T-cell (primary cell): ENCODE data around the gene PPP1R12A. TPM values are rescaled to one million over a fixed set of nuclear protein-coding genes. Genes with fewer than 3 reads are reported as not detected.
A peak's percentile ranks its signal among the peaks of the same experiment; 100 is the strongest.

Experiments used
- ATAC-seq, 4 experiments: fragments of 200-7000 bp in 3 of 4; fragments of 150-1000 bp in 1 of 4; cut with Tn5 transposase; replicated peaks in 1 of 4; 1 replicate in 3 of 4; 2 replicates in 1 of 4; pipeline ENCODE4 v1.10.0; 2021; ENCODE audit warnings: moderate library complexity in 3 of 4, mild to moderate bottlenecking in 2 of 4, moderate number of reproducible peaks in 1 of 4
- CTCF ChIA-PET, 2 donors: fragments of 300-600 bp; sonication (Branson Sonifier 250); formaldehyde crosslinking; loops; one replicate each; lab custom pipeline; 2022; ENCODE audit warnings: antibody characterized with exemption in 2 of 2; lab: Charles Lee
- POLR2A ChIA-PET, 2 donors: fragments of 300-600 bp; sonication (Branson Sonifier 250); formaldehyde crosslinking; loops; one replicate each; lab custom pipeline; 2022; ENCODE audit warnings: antibody characterized with exemption in 2 of 2; lab: Charles Lee
- DNase-seq, 35 experiments: peaks; one replicate each; pipeline versions ENCODE4 v3.0.0 to v3.0.0-alpha.2; 2013 to 2023
- H3K27ac ChIP-seq: one replicate; pipeline ENCODE4 v1.5.1; 2013; ENCODE audit warnings: low read length
- H3K27me3 ChIP-seq, 2 experiments: replicated peaks in 1 of 2; 1 replicate in 1 of 2; 2 replicates in 1 of 2; pipeline versions ENCODE4 v1.6.1 to v1.7.0; 2013; ENCODE audit warnings: low read length in 1 of 2, mixed read lengths in 1 of 2; ENCODE audit not compliant: control insufficient read depth in 2 of 2, insufficient read depth in 2 of 2; ENCODE audit errors: extremely low read depth in 1 of 2
- H3K36me3 ChIP-seq, 2 donors: 1 replicate in 1 of 2; 2 replicates in 1 of 2; pipeline versions ENCODE4 v1.6.1 to v1.7.0; 2013; ENCODE audit warnings: low read length in 1 of 2; ENCODE audit not compliant: control insufficient read depth in 2 of 2, insufficient read depth in 1 of 2; ENCODE audit errors: extremely low read depth in 1 of 2
- H3K4me1 ChIP-seq, 2 experiments: 1 replicate in 1 of 2; 2 replicates in 1 of 2; pipeline versions ENCODE4 v1.6.1 to v1.7.0; 2013; ENCODE audit warnings: low read length in 2 of 2, mixed read lengths in 1 of 2; ENCODE audit not compliant: insufficient read depth in 2 of 2, control insufficient read depth in 1 of 2; ENCODE audit errors: extremely low read depth in 1 of 2
- H3K4me3 ChIP-seq, 2 donors: 1 replicate in 1 of 2; 2 replicates in 1 of 2; pipeline versions ENCODE4 v1.5.1 to v1.7.0; 2013; ENCODE audit warnings: mild to moderate bottlenecking in 2 of 2, low read length in 1 of 2, moderate library complexity in 1 of 2; ENCODE audit not compliant: control insufficient read depth in 1 of 2; ENCODE audit errors: extremely low read depth in 1 of 2
- H3K9me3 ChIP-seq: 2 replicates; pipeline ENCODE4 v1.7.0; 2013
- H3K27ac Mint-ChIP-seq, 2 donors: one replicate each; pipeline ENCODE4 v1.8.0; 2020 to 2021; ENCODE audit warnings: mild to moderate bottlenecking in 2 of 2, mixed read lengths in 2 of 2
- H3K27me3 Mint-ChIP-seq, 2 donors: one replicate each; pipeline ENCODE4 v1.8.0; 2021 to 2022; ENCODE audit warnings: mixed read lengths in 2 of 2
- H3K36me3 Mint-ChIP-seq: one replicate; pipeline ENCODE4 v1.8.0; 2021; ENCODE audit warnings: mixed read lengths
- H3K4me1 Mint-ChIP-seq, 3 donors: one replicate each; pipeline ENCODE4 v1.8.0; 2020 to 2022; ENCODE audit warnings: mixed read lengths in 3 of 3, mild to moderate bottlenecking in 1 of 3
- H3K4me3 Mint-ChIP-seq, 3 donors: one replicate each; pipeline ENCODE4 v1.8.0; 2020 to 2022; ENCODE audit warnings: mild to moderate bottlenecking in 3 of 3, mixed read lengths in 3 of 3, moderate library complexity in 3 of 3
- H3K9me3 Mint-ChIP-seq, 3 donors: one replicate each; pipeline ENCODE4 v1.8.0; 2020 to 2022; ENCODE audit warnings: mixed read lengths in 3 of 3
- WGBS: methylation state at CpG from one replicate; pipeline ENCODE4 v1.1.5; 2013; ENCODE audit warnings: missing lambda C conversion rate; ENCODE audit not compliant: insufficient coverage; 5-methylcytosine and 5-hydroxymethylcytosine counted together
- total RNA-seq, 35 experiments: library from RNA in 6 of 35; stranded (reverse) in 6 of 35; fragments of 120-200 nt in 1 of 35; gene quantifications; one replicate each; pipeline versions ENCODE4 v1.2.1 to v1.2.4 and lab custom pipeline; 2013 to 2026

Gene PPP1R12A
- total RNA-seq, 5 donors from 2014 or later (not counting 1 experiment from before 2014, with no cell fraction given): 84.8 to 109 (median 89.5) TPM

DNA sequence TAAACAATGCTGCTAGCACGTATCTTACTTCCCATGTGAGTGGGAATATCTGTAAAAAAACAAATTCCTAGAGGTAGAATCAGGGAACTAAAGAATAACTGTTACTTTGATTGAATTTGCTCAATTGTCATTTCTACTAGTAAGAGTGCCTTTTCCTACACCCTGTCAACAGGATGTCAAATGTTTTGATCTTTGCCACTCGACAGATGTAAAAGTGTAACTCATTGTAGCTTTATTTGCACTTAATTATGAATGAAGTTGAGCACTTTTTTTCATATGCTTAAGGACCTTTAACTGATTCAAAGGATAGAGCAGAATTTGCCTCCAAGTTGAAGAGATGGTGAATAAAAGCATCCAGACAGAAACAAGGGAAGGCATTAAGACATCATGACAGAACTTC lies 104.5 kb downstream of the PPP1R12A start:
- DNase-seq (peak in 1 of 35 experiments; percentile 6), ATAC-seq (peak in 3 of 4 experiments; percentile 47 to 60 (median 52))
- ChIA-PET CTCF (no interaction called here), POLR2A (no interaction called here)
- Histone ChIP-seq H3K9me3 (no peaks in the 10 kb centered on the region), H3K4me3 (no peak overlapping the region), H3K36me3 (peaks cover 0 to 23% of the 10 kb centered on the region in 2 donors), H3K27me3 (no peaks in the 10 kb centered on the region), H3K27ac (no peak overlapping the region), H3K4me1 (peaks cover 5 to 14% of the 10 kb centered on the region in 2 experiments)
- peak overlapping the region; percentile 17 to 57 for H3K27ac Mint-ChIP-seq
- H3K27me3 Mint-ChIP-seq: no peaks in the 10 kb centered on the region
- peaks cover 63 to 73% (median 73%) of the 10 kb centered on the region in 3 donors for H3K4me1 Mint-ChIP-seq
- H3K9me3 Mint-ChIP-seq: no peaks in the 10 kb centered on the region
- WGBS: 17% methylated on average over 1 of the region's 2 CpGs
- H3K36me3 Mint-ChIP-seq: peaks cover 42% of the 10 kb centered on the region
- H3K4me3 Mint-ChIP-seq: no peak overlapping the region

DNA sequence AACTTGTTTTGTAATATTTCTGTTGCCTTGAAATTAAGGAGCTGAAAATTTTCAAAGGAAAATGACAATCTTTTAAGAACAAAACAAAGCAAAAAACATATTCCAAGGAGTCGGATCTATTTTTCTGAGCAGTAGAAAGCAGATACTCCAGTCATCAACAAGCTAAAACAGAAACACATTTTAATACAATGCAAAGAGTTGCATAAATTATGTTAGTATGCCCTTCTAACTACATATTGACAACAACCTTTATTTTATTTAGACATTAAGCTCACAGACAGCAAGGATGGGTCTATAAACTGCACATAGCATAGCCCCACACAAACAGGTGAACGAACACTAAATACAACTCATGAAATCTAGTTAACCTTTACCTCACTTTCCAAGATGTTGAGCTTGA lies 106.0 kb downstream of the PPP1R12A start:
- H3K27me3 Mint-ChIP-seq: no peaks in the 10 kb centered on the region
- Histone ChIP-seq H3K4me3 (no peak overlapping the region), H3K9me3 (no peaks in the 10 kb centered on the region), H3K36me3 (peaks cover 0 to 23% of the 10 kb centered on the region in 2 donors), H3K27me3 (no peaks in the 10 kb centered on the region), H3K27ac (no peak overlapping the region), H3K4me1 (peaks cover 5 to 14% of the 10 kb centered on the region in 2 experiments)
- no peak for DNase-seq
- CTCF ChIA-PET: interaction anchor here in 1 of 2 donors (1.2 kb wide), 1 partner anchor 10 kb away, joined by 3 read pairs; no protein-coding TSS in a partner anchor
- POLR2A ChIA-PET: no interaction called here
- H3K27ac Mint-ChIP-seq: no peak overlapping the region
- H3K9me3 Mint-ChIP-seq: no peaks in the 10 kb centered on the region
- no peak for ATAC-seq
- H3K36me3 Mint-ChIP-seq: peaks cover 41% of the 10 kb centered on the region
- no peak overlapping the region for H3K4me3 Mint-ChIP-seq
- peaks cover 57 to 63% (median 62%) of the 10 kb centered on the region in 3 donors for H3K4me1 Mint-ChIP-seq
- WGBS: 100% methylated on average over 1 of the region's 2 CpGs

DNA sequence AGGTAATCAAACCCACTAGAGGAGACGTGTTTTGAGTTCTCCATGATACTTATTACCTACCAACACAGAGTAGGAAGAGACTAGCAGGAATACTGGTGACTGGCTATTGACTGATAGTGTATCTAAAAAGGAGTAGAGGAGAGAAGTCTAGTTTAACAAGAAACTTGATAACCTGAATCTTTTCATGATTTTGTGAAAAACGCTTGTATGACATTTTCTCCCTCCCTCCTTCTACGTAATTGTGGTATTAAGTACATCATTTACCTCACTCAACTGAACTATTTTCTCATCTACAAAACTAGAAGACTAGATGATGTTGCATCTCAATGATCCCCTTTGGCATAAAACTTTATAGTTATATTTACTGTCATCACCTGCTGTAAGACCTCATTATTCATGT lies 107.4 kb downstream of the PPP1R12A start:
- H3K4me1 Mint-ChIP-seq: peaks cover 42 to 53% (median 51%) of the 10 kb centered on the region in 3 donors
- POLR2A ChIA-PET: no interaction called here
- WGBS: no CpG with 5 or more reads among the region's 3 CpGs
- no peaks in the 10 kb centered on the region for H3K27me3 ChIP-seq
- H3K9me3 Mint-ChIP-seq: no peaks in the 10 kb centered on the region
- CTCF ChIA-PET: no interaction called here
- peaks cover 0 to 23% of the 10 kb centered on the region in 2 donors for H3K36me3 ChIP-seq
- no peak overlapping the region for H3K4me3 ChIP-seq
- H3K4me3 Mint-ChIP-seq: no peak overlapping the region
- no peak overlapping the region for H3K27ac ChIP-seq
- no peaks in the 10 kb centered on the region for H3K9me3 ChIP-seq
- H3K4me1 ChIP-seq: peaks cover 3 to 14% of the 10 kb centered on the region in 2 experiments
- peaks cover 34% of the 10 kb centered on the region for H3K36me3 Mint-ChIP-seq
- ATAC-seq: no peak
- no peaks in the 10 kb centered on the region for H3K27me3 Mint-ChIP-seq
- no peak overlapping the region for H3K27ac Mint-ChIP-seq
- no peak for DNase-seq

DNA sequence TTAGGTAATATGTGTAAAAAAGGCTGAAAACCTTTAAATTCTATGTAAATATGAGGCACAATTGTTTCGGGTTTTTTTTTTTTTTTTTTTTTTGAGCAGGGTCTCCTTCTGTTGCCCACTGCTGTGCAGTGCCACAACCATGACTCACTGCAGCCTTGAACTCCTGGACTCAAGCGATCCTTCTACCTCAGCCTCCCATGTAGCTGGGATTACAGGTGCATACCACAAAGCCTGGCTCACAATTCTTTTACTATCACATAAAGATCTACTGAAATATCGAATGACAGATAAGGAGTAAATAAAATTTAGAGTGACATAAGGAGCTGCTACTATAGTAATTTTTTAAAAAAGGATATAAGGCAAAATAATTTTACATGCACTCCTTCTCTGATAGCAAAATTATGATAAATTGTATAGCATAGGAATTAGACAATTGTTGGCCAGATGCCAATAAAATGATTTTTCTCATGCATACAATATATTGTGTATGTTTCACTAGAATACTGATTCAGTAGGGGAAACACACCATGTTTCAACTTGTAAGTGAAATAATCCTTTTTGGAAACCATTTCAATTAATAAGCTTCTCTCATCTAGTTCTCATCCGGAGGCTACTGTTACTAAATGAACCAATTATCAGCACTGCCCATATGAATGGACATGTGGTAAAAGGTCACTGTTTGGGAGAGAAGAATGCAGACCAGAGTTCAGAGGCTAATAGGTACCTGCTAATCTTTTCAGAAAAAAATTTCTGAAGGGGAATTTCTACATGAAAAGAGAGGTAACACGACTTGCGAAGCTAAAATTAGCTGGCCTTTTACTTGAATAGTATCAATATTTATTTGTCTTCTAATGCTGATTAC lies 108.4 kb downstream of the PPP1R12A start:
- ChIA-PET POLR2A (interaction anchor here in 1 of 2 donors (0.6 kb wide), 2 partner anchors 58 to 291 kb away, joined by 3 read pairs; no protein-coding TSS in a partner anchor), CTCF (interaction anchor here in 1 of 2 donors (0.7 kb wide), 1 partner anchor 932 kb away, joined by 5 read pairs; no protein-coding TSS in a partner anchor)
- Mint-ChIP-seq H3K9me3 (no peaks in the 10 kb centered on the region), H3K27me3 (no peaks in the 10 kb centered on the region), H3K4me3 (no peak overlapping the region), H3K36me3 (peaks cover 34% of the 10 kb centered on the region), H3K27ac (no peak overlapping the region), H3K4me1 (peaks cover 41 to 45% (median 42%) of the 10 kb centered on the region in 3 donors)
- Histone ChIP-seq H3K27me3 (no peaks in the 10 kb centered on the region), H3K9me3 (no peaks in the 10 kb centered on the region), H3K36me3 (peaks cover 0 to 20% of the 10 kb centered on the region in 2 donors), H3K27ac (no peak overlapping the region), H3K4me1 (peaks cover 3 to 12% of the 10 kb centered on the region in 2 experiments), H3K4me3 (no peak overlapping the region)
- ATAC-seq (no peak), DNase-seq (no peak)
- WGBS: no CpG with 5 or more reads among the region's 6 CpGs

DNA sequence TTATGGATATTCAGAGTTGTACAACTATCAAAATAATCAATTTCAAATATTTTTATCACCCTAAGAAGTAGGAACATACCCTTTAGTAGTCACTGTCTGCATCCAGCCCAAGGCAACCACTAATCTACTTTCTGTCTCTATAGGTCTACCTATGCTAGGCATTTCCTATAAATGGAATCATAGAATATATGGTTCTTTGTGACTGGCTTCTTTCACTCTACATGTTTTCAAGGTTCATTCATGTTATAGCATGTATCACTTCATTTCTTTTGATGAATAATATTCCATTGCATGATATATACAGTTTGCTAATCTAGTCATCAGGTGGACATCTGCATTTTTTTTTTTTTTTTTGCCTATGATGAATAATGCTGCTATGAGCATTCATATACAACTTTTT lies 112.4 kb downstream of the PPP1R12A start:
- H3K4me1 Mint-ChIP-seq: peaks cover 15 to 29% (median 20%) of the 10 kb centered on the region in 3 donors
- CTCF ChIA-PET: interaction anchor here in 1 of 2 donors (1.1 kb wide), 1 partner anchor 11 kb away, joined by 5 read pairs; no protein-coding TSS in a partner anchor
- no peak overlapping the region for H3K4me3 Mint-ChIP-seq
- peaks cover 33% of the 10 kb centered on the region for H3K36me3 Mint-ChIP-seq
- no peaks in the 10 kb centered on the region for H3K9me3 ChIP-seq
- no peaks in the 10 kb centered on the region for H3K9me3 Mint-ChIP-seq
- no peaks in the 10 kb centered on the region for H3K27me3 ChIP-seq
- POLR2A ChIA-PET: interaction anchor here in 1 of 2 donors (0.7 kb wide), 1 partner anchor 10 kb away, joined by 12 read pairs; no protein-coding TSS in a partner anchor
- H3K36me3 ChIP-seq: peaks cover 0 to 34% of the 10 kb centered on the region in 2 donors
- H3K27ac ChIP-seq: no peak overlapping the region
- ATAC-seq: no peak
- no peak overlapping the region for H3K27ac Mint-ChIP-seq
- no peak for DNase-seq
- no peaks in the 10 kb centered on the region for H3K4me1 ChIP-seq
- H3K4me3 ChIP-seq: no peak overlapping the region
- H3K27me3 Mint-ChIP-seq: no peaks in the 10 kb centered on the region

DNA sequence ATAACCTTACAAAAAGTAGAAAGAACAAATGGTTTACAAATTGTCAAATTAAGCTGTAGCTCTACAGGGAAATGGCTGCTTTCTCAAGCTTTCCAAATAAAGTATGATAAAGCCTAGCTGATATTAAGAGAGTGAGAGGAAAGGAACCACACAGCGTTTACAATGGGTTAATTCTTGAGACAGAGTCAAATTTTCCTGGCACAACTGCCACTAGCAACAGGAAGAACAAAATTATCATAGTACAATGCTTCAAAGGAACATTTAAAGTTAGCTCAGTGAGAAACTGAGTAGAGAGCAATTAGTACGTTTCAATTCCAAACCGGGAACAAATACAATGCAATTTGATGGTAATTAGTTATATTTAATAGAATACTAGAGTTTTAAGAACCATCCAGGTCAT lies 116.0 kb downstream of the PPP1R12A start:
- CTCF ChIA-PET: interaction anchor here in 1 of 2 donors (1.5 kb wide), 1 partner anchor 10 kb away, joined by 3 read pairs; no protein-coding TSS in a partner anchor
- Mint-ChIP-seq H3K4me3 (no peak overlapping the region), H3K9me3 (no peaks in the 10 kb centered on the region), H3K36me3 (peaks cover 45% of the 10 kb centered on the region), H3K4me1 (peaks cover 6 to 17% (median 14%) of the 10 kb centered on the region in 3 donors), H3K27me3 (no peaks in the 10 kb centered on the region), H3K27ac (no peak overlapping the region)
- ATAC-seq (no peak), DNase-seq (no peak)
- POLR2A ChIA-PET: no interaction called here
- H3K27ac ChIP-seq: no peak overlapping the region
- H3K36me3 ChIP-seq: peaks cover 0 to 37% of the 10 kb centered on the region in 2 donors
- no peaks in the 10 kb centered on the region for H3K9me3 ChIP-seq
- no peak overlapping the region for H3K4me3 ChIP-seq
- H3K4me1 ChIP-seq: no peaks in the 10 kb centered on the region
- WGBS: no CpG with 5 or more reads among the region's 3 CpGs
- H3K27me3 ChIP-seq: no peaks in the 10 kb centered on the region
